ENCODE results near the gene CUTA.
"Not testable (repeated sequence)": the region's sequence is repeated elsewhere in the genome, so short reads cannot be mapped to it uniquely, and the experiment has no call there.

The CUTA gene

DNA sequence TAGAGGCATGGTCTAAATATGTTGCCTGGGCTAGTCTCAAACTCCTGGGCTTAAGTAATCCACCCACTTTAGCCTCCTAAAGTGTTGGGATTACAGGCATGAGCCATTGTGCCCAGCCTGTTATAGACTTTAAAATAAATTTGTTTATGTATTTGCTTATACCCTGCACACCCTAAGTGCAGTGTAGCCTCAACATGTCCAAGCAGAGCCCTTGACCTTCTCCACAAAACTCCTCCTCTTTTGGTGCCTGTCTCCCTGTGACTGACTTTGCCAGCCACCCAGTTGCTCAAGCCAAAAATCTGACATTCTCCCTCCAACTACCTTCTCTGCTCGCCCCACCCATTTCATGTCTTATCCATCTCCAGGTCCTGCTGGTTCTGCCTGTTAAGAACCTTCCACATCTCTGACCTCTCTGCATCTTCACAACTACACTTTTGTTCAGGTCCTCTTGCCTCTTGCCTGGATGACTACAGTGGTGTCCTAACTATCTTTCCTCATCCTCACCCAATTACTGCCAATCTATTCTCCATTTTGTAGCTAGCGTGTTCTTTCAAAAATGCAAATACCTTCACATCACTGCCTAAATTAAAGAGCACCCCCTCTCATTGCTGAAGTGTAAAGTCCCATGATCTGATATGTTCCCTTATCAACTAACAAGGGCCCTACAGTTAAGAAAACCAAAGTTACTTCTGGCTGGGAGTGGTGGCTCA is 37.5 kb downstream of the CUTA start:
- H3K27ac ChIP-seq: no peak overlapping the region
- TF ChIP-seq, protein P1, sequence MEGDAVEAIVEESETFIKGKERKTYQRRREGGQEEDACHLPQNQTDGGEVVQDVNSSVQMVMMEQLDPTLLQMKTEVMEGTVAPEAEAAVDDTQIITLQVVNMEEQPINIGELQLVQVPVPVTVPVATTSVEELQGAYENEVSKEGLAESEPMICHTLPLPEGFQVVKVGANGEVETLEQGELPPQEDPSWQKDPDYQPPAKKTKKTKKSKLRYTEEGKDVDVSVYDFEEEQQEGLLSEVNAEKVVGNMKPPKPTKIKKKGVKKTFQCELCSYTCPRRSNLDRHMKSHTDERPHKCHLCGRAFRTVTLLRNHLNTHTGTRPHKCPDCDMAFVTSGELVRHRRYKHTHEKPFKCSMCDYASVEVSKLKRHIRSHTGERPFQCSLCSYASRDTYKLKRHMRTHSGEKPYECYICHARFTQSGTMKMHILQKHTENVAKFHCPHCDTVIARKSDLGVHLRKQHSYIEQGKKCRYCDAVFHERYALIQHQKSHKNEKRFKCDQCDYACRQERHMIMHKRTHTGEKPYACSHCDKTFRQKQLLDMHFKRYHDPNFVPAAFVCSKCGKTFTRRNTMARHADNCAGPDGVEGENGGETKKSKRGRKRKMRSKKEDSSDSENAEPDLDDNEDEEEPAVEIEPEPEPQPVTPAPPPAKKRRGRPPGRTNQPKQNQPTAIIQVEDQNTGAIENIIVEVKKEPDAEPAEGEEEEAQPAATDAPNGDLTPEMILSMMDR (conservative IDR thresholded peaks at IDR 0.05): no peak
- no peak for TF ChIP-seq ZFX (IDR thresholded peaks at IDR 0.05)

DNA sequence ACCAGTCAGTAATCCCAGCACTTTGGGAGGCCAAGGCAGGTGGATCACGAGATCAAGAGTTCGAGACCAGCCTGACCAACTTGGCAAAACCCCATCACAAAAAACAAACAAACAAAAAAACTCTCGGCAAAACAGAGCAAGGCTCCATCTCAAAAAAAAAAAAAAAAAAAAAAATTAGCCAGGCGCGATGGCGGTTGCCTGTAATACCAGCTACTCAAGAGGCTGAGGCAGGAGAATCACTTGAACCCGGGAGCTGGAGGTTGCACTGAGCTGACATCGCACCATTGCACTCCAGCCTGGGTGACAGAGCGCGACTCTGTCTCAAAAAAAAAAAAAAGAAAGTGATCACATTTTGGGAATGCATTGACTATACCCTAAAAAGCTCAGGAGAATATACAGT is 38.7 kb downstream of the CUTA start:
- H3K27ac ChIP-seq: not testable (repeated sequence)

DNA sequence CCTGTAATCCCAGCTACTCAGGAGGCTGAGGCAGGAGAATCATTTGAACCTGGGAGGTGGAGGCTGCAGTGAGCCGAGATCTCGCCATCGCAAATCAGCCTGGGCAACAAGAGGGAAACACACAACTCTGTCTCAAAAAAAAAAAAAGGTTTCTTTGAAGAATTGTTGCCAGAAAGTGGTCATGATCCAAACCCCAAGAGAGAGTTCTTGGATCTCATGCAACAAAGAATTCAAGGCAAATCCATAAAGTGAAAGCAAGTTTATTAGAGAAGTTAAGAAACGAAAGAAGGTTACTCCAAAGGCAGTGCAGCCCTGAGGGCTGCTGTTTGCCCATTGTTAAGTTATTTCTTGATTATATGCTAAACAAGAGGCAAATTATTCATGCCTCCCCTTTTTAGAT is 40.7 kb downstream of the CUTA start:
- no peak overlapping the region for H3K27ac ChIP-seq
- TF ChIP-seq, protein P1 (conservative IDR thresholded peaks at IDR 0.05): no peak
- TF ChIP-seq ZFX (IDR thresholded peaks at IDR 0.05): no peak

DNA sequence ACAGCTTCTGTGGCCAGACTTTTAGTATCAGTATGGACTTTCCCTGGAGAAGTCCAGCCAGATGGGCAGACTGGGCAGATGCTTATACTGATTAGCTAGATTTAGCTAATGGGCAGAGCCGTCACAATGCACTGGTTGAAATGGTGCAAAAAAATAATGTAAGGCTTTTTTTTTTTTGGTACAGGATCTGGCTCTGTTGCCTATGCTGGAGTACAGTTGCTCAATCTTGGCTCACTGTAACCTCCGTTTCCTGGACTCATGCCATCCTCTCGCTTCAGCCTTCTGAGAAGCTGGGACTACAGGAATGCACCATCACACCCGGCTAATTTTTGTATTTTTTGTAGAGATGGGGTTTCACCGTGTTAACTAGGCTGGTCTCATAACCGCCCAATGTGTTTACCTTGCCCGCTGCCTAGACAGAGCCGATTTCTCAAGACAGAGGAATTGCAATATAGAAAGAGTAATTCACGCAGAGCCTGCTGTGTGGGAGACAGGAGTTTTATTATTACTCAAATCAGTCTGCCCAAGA is 42.7 kb downstream of the CUTA start:
- H3K27ac ChIP-seq: peak overlapping the region; percentile 56; the same call in 1 of the 2 replicates
- TF ChIP-seq, protein P1 (conservative IDR thresholded peaks at IDR 0.05): no peak
- TF ChIP-seq ZFX (IDR thresholded peaks at IDR 0.05): no peak

DNA sequence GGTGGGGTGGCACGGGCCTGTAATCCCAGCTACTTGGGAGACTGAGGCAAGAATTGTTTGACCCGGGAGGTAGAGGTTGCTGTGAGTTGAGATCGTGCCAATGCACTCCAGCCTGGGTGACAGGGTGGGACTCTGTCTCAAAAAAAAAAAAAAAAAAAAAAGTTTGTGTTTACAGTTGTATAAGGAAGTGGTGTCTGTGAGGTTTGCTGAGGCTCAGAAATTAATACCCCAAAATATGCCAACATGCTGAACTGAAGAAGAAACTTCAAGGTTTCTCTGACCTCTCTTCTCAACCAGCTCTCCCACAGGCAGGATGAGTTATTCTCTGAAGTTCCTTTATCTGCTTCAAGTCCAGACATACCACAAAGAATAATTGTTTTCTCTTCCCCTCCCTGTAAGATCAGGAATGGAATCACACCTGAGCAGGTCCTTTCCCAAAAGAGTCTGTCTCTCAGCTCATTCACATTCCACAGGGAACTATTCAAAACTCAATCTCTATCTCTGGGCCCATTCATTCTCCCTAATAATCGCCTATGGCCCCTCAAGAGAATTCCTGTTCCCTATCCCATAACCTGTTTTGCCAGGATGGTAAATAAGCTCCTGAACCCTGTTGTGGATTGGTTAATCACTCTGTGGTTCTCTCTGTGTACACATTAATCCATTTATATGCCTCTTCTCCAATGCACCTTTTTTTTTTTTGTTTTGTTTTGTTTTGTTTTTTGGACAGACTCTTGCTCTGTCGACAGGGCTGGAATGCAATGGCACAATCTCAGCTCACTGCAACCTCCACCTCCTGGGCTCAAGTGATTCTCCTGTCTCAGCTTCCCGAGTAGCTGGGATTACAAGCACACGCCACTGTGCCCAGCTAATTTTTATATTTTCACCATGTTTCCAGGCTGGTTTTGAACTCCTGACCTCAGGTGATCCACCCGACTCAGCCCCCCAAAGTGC is 43.7 kb downstream of the CUTA start:
- H3K27ac ChIP-seq: peak overlapping the region; percentile 56
- TF ChIP-seq, protein P1 (conservative IDR thresholded peaks at IDR 0.05): no peak
- no peak for TF ChIP-seq ZFX (IDR thresholded peaks at IDR 0.05)

DNA sequence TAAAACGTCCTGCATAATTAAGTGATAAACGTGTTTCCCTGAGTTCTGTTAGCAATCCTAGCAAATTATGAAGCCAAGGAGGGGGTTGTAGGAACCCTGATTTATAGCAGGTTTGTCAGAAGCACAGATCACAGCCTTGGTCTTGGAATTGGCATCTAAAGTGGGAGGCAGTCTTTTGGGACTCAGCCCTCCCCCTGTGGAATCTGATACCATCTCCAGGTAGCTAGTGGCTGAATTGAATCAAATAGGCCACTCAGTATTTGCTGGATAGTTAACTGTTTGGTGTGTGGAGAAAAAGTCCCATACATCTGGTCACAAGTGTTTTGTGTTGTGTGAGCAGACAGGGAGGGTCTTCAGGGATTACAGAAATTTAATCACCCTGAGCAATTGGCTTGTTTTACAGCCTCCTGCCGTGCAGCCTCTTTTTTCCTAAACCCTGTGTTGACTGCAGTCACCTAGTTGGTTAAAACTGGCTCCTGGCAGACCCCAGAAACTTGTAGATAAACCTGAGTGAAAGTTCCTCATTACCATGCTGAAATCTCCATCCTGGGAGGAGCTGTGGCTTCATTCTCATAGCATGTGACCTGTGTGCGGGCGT is 45.3 kb downstream of the CUTA start:
- H3K27ac ChIP-seq: peak overlapping the region; percentile 11
- TF ChIP-seq, protein P1 (conservative IDR thresholded peaks at IDR 0.05): no peak
- no peak for TF ChIP-seq ZFX (IDR thresholded peaks at IDR 0.05)

DNA sequence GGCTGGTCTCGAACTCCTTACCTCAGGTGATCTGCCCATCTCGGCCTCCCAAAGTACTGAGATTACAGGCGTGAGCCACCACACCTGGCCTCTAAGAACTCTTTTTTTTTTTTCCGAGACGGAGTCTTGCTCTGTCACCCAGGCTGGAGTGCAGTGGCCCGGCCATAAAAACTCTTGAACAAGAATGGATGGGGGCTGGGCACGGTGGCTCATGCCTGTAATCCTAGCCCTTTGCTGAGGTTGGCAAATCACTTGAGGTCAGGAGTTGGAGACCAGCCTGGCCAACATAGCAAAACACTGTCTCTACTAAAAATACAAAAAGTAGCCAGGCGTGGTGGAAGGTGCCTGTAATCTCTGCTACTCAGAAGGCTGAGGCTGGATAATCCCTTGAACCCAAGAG is 46.0 kb downstream of the CUTA start:
- not testable (repeated sequence) for H3K27ac ChIP-seq

DNA sequence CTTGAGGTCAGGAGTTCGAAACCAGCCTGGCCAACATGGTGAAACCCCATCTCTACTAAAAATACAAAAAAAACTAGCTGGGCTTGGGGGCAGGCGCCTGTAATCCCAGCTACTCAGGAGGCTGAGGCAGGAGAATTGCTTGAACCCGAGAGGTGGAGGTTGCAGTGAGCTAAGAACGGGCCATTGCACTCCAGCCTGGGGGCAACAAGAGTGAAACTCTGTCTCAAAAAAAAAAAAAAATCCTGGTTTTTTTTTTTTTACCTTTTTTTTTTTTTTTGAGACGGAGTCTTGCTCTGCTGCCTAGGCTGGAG is 50.2 kb downstream of the CUTA start:
- H3K27ac ChIP-seq: not testable (repeated sequence)

Data from C4-2B (cell line).